ENCODE measurements around the gene IER5L.

DNA sequence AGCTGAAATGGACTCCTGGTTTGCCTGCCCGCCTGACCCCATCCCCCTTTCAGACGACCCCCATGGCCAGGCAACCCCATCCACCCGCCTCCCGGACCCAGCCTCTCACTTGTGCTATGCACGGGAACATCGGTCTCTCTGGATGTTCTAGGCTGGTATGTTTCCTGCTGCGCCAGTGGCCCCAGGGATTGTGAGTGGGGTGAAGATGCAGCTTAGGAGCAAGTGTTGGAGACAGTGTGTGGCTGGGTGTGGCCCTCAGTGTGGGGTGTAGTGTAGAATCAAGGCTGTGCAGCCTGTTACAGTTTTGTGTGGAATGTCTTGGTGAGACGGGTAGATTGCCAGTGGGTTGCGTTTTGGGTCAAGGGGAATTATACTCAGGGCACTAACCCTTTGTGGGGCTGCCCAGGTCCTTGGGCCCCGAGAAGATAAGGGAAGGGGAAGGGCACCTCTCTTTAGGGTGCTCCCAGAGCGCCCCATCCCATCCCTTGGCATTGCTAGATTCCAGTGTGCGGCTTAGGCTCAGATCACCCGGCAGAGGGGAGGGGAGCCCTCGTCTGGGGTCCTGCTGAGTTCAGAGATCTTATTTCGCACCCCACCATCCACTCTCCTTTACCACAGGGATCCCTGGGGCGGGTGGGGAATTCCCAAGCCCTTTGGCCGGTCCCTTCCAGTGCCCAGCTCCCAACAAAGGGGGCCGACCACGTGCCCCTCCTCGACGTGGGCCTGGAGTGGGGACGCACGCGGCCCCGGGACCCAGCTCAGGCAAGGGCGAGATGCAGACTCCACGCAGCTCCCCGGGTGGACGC is 4.6 kb downstream of the IER5L start:
- TF ChIP-seq, protein P1, sequence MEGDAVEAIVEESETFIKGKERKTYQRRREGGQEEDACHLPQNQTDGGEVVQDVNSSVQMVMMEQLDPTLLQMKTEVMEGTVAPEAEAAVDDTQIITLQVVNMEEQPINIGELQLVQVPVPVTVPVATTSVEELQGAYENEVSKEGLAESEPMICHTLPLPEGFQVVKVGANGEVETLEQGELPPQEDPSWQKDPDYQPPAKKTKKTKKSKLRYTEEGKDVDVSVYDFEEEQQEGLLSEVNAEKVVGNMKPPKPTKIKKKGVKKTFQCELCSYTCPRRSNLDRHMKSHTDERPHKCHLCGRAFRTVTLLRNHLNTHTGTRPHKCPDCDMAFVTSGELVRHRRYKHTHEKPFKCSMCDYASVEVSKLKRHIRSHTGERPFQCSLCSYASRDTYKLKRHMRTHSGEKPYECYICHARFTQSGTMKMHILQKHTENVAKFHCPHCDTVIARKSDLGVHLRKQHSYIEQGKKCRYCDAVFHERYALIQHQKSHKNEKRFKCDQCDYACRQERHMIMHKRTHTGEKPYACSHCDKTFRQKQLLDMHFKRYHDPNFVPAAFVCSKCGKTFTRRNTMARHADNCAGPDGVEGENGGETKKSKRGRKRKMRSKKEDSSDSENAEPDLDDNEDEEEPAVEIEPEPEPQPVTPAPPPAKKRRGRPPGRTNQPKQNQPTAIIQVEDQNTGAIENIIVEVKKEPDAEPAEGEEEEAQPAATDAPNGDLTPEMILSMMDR (IDR thresholded peaks at IDR 0.05; ENCODE audit: borderline replicate concordance, extremely low read depth, low read length, poor library complexity, severe bottlenecking), result no peak
- TF ChIP-seq EZH2 (IDR thresholded peaks at IDR 0.05; ENCODE audit: borderline replicate concordance, low read depth, low read length, severe bottlenecking), result no peak

All from DND-41 (cell line).